GM18505 (cell line): ENCODE results near the gene PRDM16.

ENCODE experiments used
- ATAC-seq: cut with Tn5 transposase; IDR thresholded peaks from one replicate; pipeline ENCODE4 v1.9.1; 2021; ENCODE audit not compliant: unreplicated experiment
- POLR2A ChIP-seq: IDR thresholded peaks from 4 replicates; pipeline ENCODE4 v1.6.1; 2011; ENCODE audit warnings: borderline replicate concordance; ENCODE audit not compliant: insufficient read depth, insufficient read length; ENCODE audit errors: extremely low read depth

The PRDM16 gene

GRCh38 chr1:3173381-3173980 is 104.5 kb downstream of the PRDM16 start:
- no peak for ATAC-seq
- no peak for TF ChIP-seq POLR2A

- ATAC-seq, result no peak
Measured at GRCh38 chr1:3174487-3175247, 105.7 kb downstream of the PRDM16 start.

GRCh38 chr1:3175486-3175885 is 106.5 kb downstream of the PRDM16 start:
- ATAC-seq, result no peak
- TF ChIP-seq POLR2A, result no peak

More at GRCh38 chr1:3174487-3175247, 105.7 kb downstream of the PRDM16 start:
- no peak for TF ChIP-seq POLR2A

- TF ChIP-seq POLR2A, result no peak
- no peak for ATAC-seq
Measured at GRCh38 chr1:3176028-3176427, 107.0 kb downstream of the PRDM16 start.

DNA sequence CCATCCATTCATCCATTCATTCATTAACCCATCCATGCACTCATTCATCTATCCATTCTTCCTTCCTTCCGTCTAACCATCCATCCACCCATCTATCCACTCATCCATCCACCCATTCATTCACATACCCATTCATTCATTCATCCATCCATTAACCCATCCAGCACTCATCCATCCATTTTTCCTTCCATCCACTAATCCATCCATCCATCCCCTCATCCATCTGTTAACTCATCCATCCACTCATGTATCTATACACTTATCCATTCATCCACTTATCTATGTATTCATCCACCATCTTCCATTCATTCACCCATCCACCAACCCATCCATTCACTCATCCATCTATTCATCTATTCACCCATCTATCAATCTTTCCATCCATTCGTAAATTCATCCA is 107.8 kb downstream of the PRDM16 start:
- TF ChIP-seq POLR2A, result no peak
- no peak for ATAC-seq

DNA sequence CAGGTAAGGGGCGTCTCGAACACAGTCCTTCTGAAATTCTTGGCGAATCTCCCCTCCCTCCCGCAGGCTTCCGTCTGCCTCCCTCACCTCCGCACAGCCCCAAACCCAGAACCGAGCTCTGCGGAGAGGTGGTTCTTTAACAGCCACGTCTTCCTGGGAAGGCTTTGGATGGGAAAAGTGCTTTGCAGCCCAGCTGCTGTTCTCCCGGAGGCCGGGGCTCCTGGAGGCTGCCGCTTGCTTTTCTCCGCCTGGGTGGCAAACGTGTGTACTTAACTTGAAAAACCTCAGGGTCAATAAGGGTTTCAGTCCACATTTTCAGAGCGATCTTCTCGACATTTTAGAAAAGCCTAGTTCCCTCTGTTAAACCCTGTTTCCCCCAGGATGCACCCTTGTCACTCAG is 109.3 kb downstream of the PRDM16 start:
- no peak for ATAC-seq
- no peak for TF ChIP-seq POLR2A

- TF ChIP-seq POLR2A, result no peak
- no peak for ATAC-seq
Measured at GRCh38 chr1:3179471-3179870, 110.5 kb downstream of the PRDM16 start.

- TF ChIP-seq POLR2A, result no peak
- no peak for ATAC-seq
Measured at GRCh38 chr1:3180915-3181314, 111.9 kb downstream of the PRDM16 start.

DNA sequence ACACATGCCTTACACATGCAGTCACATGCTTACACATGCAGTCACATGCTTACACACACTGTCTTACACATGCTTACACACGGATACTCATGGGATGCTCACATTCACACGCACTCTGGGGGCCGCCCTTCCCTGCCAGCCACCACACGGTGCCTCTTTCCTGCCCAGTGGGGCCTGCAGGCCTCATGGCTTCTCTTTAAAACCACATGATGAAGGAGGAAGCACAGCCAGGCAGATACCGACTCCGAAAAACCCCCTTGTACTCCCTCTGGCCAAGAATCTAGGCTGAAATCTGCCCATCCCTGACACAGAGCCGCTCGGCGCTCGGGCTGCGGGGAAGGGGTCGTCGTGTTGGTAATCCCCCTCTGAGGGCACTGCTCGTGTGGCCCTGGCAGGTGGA is 113.0 kb downstream of the PRDM16 start:
- no peak for ATAC-seq
- no peak for TF ChIP-seq POLR2A

- ATAC-seq, result no peak
- no peak for TF ChIP-seq POLR2A
Measured at GRCh38 chr1:3183411-3183810, 114.4 kb downstream of the PRDM16 start.

DNA sequence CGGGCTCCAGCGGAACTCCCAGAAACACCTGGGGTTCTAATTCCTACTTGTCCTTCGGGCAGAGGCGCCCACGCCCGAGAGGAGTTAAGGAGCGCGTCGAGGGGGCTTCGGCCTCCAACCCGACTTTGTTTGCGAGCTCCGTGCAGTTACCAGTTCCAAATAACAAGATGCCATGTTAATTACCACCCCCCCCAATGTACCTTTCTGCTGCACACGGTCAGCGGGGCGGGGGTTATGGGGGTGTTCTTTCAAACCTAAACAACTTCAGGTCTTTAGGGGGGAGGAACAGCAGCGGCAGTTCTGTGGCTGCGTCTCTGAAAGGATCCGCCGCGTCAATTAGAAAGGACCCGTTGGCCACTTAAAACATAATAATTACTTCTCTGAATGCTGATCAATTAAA is 114.8 kb downstream of the PRDM16 start:
- no peak for TF ChIP-seq POLR2A
- no peak for ATAC-seq

GRCh38 chr1:3184666-3185065 is 115.7 kb downstream of the PRDM16 start:
- TF ChIP-seq POLR2A, result no peak
- no peak for ATAC-seq

- ATAC-seq, result no peak
- TF ChIP-seq POLR2A, result no peak
Measured at GRCh38 chr1:3185896-3186525, 117.0 kb downstream of the PRDM16 start.

- ATAC-seq, result no peak
- no peak for TF ChIP-seq POLR2A
Measured at GRCh38 chr1:3186526-3186921, 117.5 kb downstream of the PRDM16 start.
